Kidney (tissue), 14 donors: ENCODE results near the gene AK3. TPM values are rescaled to one million over a fixed set of nuclear protein-coding genes. Genes with fewer than 3 reads are reported as not detected.
A peak's percentile ranks its signal among the peaks of the same experiment; 100 is the strongest.

Experiments
- DNase-seq, 5 donors: peaks; one replicate each; pipeline ENCODE4 v3.0.0-alpha.2; 2013 to 2020
- FAIRE-seq: peaks from 2 replicates; lab custom pipeline; 2012; peaks lifted over from hg19 to GRCh38; lab: Jason Lieb, UNC
- H3K27ac ChIP-seq, 2 donors: one replicate each; pipeline ENCODE4 v1.7.0; 2013; ENCODE audit warnings: low read depth in 2 of 2, low read length in 2 of 2, inconsistent platforms in 1 of 2
- H3K27me3 ChIP-seq: one replicate; pipeline ENCODE4 v1.7.1; 2013; ENCODE audit warnings: low read length, inconsistent platforms; ENCODE audit not compliant: control insufficient read depth, insufficient read depth
- H3K36me3 ChIP-seq, 3 donors: one replicate each; pipeline versions ENCODE4 v1.7.0 to v1.7.1; 2013; ENCODE audit warnings: low read length in 3 of 3, control low read depth in 1 of 3, inconsistent platforms in 1 of 3; ENCODE audit not compliant: insufficient read depth in 3 of 3, control insufficient read depth in 2 of 3
- H3K4me1 ChIP-seq, 3 donors: one replicate each; pipeline versions ENCODE4 v1.7.0 to v1.7.1; 2013; ENCODE audit warnings: low read length in 3 of 3, inconsistent platforms in 1 of 3, low read depth in 1 of 3; ENCODE audit not compliant: control insufficient read depth in 2 of 3, insufficient read depth in 2 of 3
- H3K4me3 ChIP-seq, 3 donors: one replicate each; pipeline versions ENCODE4 v1.7.0 to v1.8.1; 2013; ENCODE audit warnings: low read length in 3 of 3, control low read depth in 1 of 3, inconsistent platforms in 1 of 3
- H3K9ac ChIP-seq, 3 donors: one replicate each; pipeline versions ENCODE4 v1.7.0 to v1.7.1; 2013; ENCODE audit warnings: low read length in 3 of 3, control low read depth in 1 of 3, inconsistent platforms in 1 of 3
- H3K9me3 ChIP-seq, 3 donors: one replicate each; pipeline versions ENCODE4 v1.7.0 to v1.7.1; 2013; ENCODE audit warnings: low read length in 3 of 3, control low read depth in 1 of 3, inconsistent platforms in 1 of 3; ENCODE audit not compliant: control insufficient read depth in 2 of 3, insufficient read depth in 1 of 3
- CTCF ChIP-seq: IDR thresholded peaks from 3 replicates; pipeline ENCODE4 v1.5.1; 2012; ENCODE audit warnings: mild to moderate bottlenecking, moderate library complexity, borderline replicate concordance; ENCODE audit not compliant: insufficient read depth; ENCODE audit errors: extremely low read depth
- intact Hi-C: fragments of 100-400 bp; cut with DNase I; formaldehyde crosslinking; loops from one replicate; pipeline ENCODE4 v1.11.1; 2022
- polyA plus RNA-seq: library from polyadenylated mRNA; stranded (reverse); fragments of 350-450 nt; fragmentation: Illumina TruSeq; extraction: RNeasy Lipid Tissue Mini Kit (QIAGEN cat#74804); gene quantifications from one replicate; pipeline ENCODE4 v1.2.3, GENCODE V29; 2014; ENCODE audit warnings: low read depth, low replicate concordance; ENCODE audit not compliant: insufficient read depth
- total RNA-seq: library from RNA; stranded (reverse); fragmentation: NEBNext Ultra II Directional; extraction: Animal tissue kit (Norgen Biotek cat#: 25700); gene quantifications from one replicate; pipeline ENCODE4 v1.2.1, GENCODE V29; 2021
- donor health status: control.
- donor health status: control.
- donor health status: control.
- donor health status: control.
- donor health status: control.
- donor health status: DM: yes; HTN: yes; CAD: no.
- donor health status: Normal renal cell carcinoma (clear cell type).

The AK3 gene
- total and polyA plus RNA-seq, 2 donors from 2014 or later, result 70.9 to 93.5 TPM

DNA sequence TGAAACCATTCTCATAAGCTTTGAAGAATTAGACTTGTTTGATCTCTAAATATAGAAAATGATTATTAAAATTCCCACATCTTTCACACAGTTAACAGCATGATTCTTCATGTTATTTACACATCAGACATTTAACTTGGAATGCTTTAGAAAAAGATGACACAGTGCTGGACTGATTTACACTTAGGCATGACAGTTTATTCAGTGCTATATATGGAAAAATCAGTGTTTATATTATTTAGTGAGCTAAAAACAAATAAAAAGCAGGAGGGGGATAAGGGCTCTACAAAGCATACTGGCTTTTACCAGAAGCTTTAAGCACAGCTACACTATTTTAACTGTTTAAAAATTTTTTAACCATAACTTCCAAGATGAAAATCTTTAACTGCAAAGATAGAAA, 31.6 kb downstream of the AK3 start:
- Histone ChIP-seq H3K27ac (no peak overlapping the region), H3K27me3 (no peaks in the 10 kb centered on the region), H3K9me3 (no peaks in the 10 kb centered on the region), H3K4me3 (no peak overlapping the region), H3K9ac (no peak overlapping the region), H3K36me3 (peaks cover 5 to 18% (median 15%) of the 10 kb centered on the region in 3 donors), H3K4me1 (no peaks in the 10 kb centered on the region)
- intact Hi-C loops, result no loop called here
- TF ChIP-seq CTCF, result no peak
- FAIRE-seq, result no peak
- peak in 1 of 5 donors; percentile 2 for DNase-seq

DNA sequence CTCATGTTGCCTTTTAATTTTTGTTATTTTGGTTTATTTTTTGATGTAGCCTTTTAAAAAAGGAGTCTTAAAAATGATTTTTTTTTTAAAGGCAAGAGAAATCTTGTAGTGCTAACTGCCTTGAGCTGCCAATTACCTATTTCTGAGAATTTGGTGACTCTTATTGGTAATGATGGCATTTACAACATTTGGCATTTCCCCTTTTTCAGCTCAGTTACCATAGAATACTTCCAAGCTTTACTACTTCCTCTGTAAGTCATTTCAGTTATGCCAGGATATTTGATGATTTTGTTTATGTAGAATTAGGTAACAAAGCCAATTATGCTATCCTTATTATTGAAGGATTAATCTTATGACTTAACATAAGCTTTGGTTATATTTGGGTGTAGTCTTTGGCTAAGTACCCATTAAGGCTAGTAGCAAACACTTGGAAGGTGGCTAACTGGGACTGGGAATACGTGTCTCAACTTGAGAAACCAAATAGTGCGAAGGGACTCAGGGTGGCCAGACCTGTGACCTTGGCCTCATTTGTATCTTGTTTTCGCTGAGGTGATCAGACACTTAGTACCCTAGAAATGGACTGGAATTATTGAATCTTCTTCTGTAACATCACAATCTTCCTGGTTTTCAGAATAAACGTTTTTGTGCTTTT, 33.9 kb downstream of the AK3 start:
- no peaks in the 10 kb centered on the region for H3K9me3 ChIP-seq
- H3K27ac ChIP-seq, result no peak overlapping the region
- intact Hi-C loops, result no loop called here
- H3K4me3 ChIP-seq, result no peak overlapping the region
- no peak for TF ChIP-seq CTCF
- no peak overlapping the region for H3K9ac ChIP-seq
- H3K4me1 ChIP-seq, result no peaks in the 10 kb centered on the region
- DNase-seq (no peak), FAIRE-seq (no peak)
- H3K36me3 ChIP-seq, result peaks cover 2 to 15% (median 8%) of the 10 kb centered on the region in 3 donors
- no peaks in the 10 kb centered on the region for H3K27me3 ChIP-seq

- no peaks in the 10 kb centered on the region for H3K4me1 ChIP-seq
- H3K4me3 ChIP-seq, result no peak overlapping the region
- peak in 2 of 5 donors; percentile 36 to 59 for DNase-seq
- H3K27me3 ChIP-seq, result no peaks in the 10 kb centered on the region
- H3K36me3 ChIP-seq, result peaks cover 4 to 12% (median 9%) of the 10 kb centered on the region in 3 donors
- intact Hi-C loops, result no loop called here
- no peak for FAIRE-seq
- H3K9me3 ChIP-seq, result no peaks in the 10 kb centered on the region
- no peak overlapping the region for H3K27ac ChIP-seq
- no peak for TF ChIP-seq CTCF
- H3K9ac ChIP-seq, result no peak overlapping the region
Observed at GRCh38 chr9:4706021-4706420, 35.0 kb downstream of the AK3 start.
